GM19025 (cell line): ENCODE data around the gene ANKS1B.

Experiments
- ATAC-seq: cut with Tn5 transposase; IDR thresholded peaks from one replicate; pipeline ENCODE4 v1.9.1; 2021; ENCODE audit warnings: mild to moderate bottlenecking, low read depth, moderate library complexity; ENCODE audit not compliant: unreplicated experiment

ANKS1B gene

GRCh38 chr12:99232324-99232723 is 752.4 kb downstream of the ANKS1B start:
- no peak for ATAC-seq

GRCh38 chr12:99231031-99231430 is 753.7 kb downstream of the ANKS1B start:
- ATAC-seq = no peak

GRCh38 chr12:99224237-99224636 is 760.5 kb downstream of the ANKS1B start:
- ATAC-seq = no peak

GRCh38 chr12:99223579-99223978 is 761.2 kb downstream of the ANKS1B start:
- no peak for ATAC-seq

- no peak for ATAC-seq
Measured at GRCh38 chr12:99213047-99213446, 771.7 kb downstream of the ANKS1B start.

- no peak for ATAC-seq
Measured at GRCh38 chr12:99212275-99212674, 772.5 kb downstream of the ANKS1B start.

GRCh38 chr12:99205111-99205510 is 779.6 kb downstream of the ANKS1B start:
- no peak for ATAC-seq

- ATAC-seq = no peak
Measured at GRCh38 chr12:99201906-99202645, 782.7 kb downstream of the ANKS1B start.

- no peak for ATAC-seq
Measured at GRCh38 chr12:99200711-99201384, 783.9 kb downstream of the ANKS1B start.

- ATAC-seq = no peak
Measured at GRCh38 chr12:99195474-99195873, 789.3 kb downstream of the ANKS1B start.

- no peak for ATAC-seq
Measured at GRCh38 chr12:99192489-99192888, 792.2 kb downstream of the ANKS1B start.

GRCh38 chr12:99176871-99177270 is 807.9 kb downstream of the ANKS1B start:
- ATAC-seq = no peak

GRCh38 chr12:99170461-99170860 is 814.3 kb downstream of the ANKS1B start:
- ATAC-seq = no peak

- ATAC-seq = no peak
Measured at GRCh38 chr12:99170037-99170436, 814.7 kb downstream of the ANKS1B start.

- no peak for ATAC-seq
Measured at GRCh38 chr12:99157946-99158345, 826.8 kb downstream of the ANKS1B start.

GRCh38 chr12:99154983-99155336 is 829.8 kb downstream of the ANKS1B start:
- ATAC-seq = no peak

GRCh38 chr12:99154216-99154982 is 830.3 kb downstream of the ANKS1B start:
- ATAC-seq = no peak

- no peak for ATAC-seq
Measured at GRCh38 chr12:99153293-99153692, 831.4 kb downstream of the ANKS1B start.

- ATAC-seq = no peak
Measured at GRCh38 chr12:99152337-99152736, 832.4 kb downstream of the ANKS1B start.

GRCh38 chr12:99151744-99152143 is 833.0 kb downstream of the ANKS1B start:
- ATAC-seq = no peak

GRCh38 chr12:99147130-99147529 is 837.6 kb downstream of the ANKS1B start:
- no peak for ATAC-seq
